Posterior cingulate gyrus (tissue), 11 donors: ENCODE measurements around the gene DNAJB5.

Source experiments
- DNase-seq, 10 donors: peaks; one replicate each; pipeline versions ENCODE4 v3.0.0 to v3.0.0-alpha.2; 2020 to 2021; ENCODE audit warnings: mixed read lengths in 3 of 10
- intact Hi-C: fragments of 100-400 bp; cut with DNase I; formaldehyde crosslinking; loops from one replicate; pipeline ENCODE4 v1.15.1; 2023

DNAJB5 gene

GRCh38 chr9:34983209-34983608, 6.3 kb upstream of the DNAJB5 start:
- intact Hi-C loops: no loop called here
- no peak for DNase-seq

GRCh38 chr9:34984049-34984448, 5.5 kb upstream of the DNAJB5 start:
- intact Hi-C loops: no loop called here
- no peak for DNase-seq

- intact Hi-C loops: loop anchor here (1.0 kb wide), 1 partner anchor 86 kb away; no protein-coding TSS in a partner anchor
- DNase-seq: peak in 7 of 10 donors; percentile 63 to 92 (median 74)
These were observed 4.1 kb upstream of the DNAJB5 start for GRCh38 chr9:34985311-34985899.

- peak; percentile 46 to 95 (median 76) for DNase-seq
These were observed 3.0 kb upstream of the DNAJB5 start for GRCh38 chr9:34986540-34987047.

GRCh38 chr9:34987160-34987901, 2.2 kb upstream of the DNAJB5 start:
- peak in 2 of 10 donors; percentile 56 to 79 for DNase-seq
- intact Hi-C loops: no loop called here

More at GRCh38 chr9:34986540-34987047, 3.0 kb upstream of the DNAJB5 start:
- intact Hi-C loops: no loop called here

GRCh38 chr9:34988218-34989002, 1.1 kb upstream of the DNAJB5 start:
- intact Hi-C loops: no loop called here

GRCh38 chr9:34989946-34990635, 546 bp downstream of the DNAJB5 start:
- intact Hi-C loops: loop anchor here (2.0 to 5.0 kb wide), 2 partner anchors 83 to 228 kb away; partner anchors contain the start of gene VCP
- DNase-seq: peak in 6 of 10 donors; percentile 34 to 86 (median 48)

More at GRCh38 chr9:34988218-34989002, 1.1 kb upstream of the DNAJB5 start:
- DNase-seq: peak; percentile 44 to 95 (median 72)

- intact Hi-C loops: loop anchor here (2.0 to 5.0 kb wide), 2 partner anchors 82 to 229 kb away; partner anchors contain the start of gene VCP
- peak in 5 of 10 donors; percentile 48 to 89 (median 64) for DNase-seq
These were observed 1.5 kb downstream of the DNAJB5 start for GRCh38 chr9:34990908-34991606.

- peak in 4 of 10 donors; percentile 39 to 87 (median 64) for DNase-seq
- intact Hi-C loops: loop anchor here (2.0 to 5.0 kb wide), 2 partner anchors 81 to 229 kb away; partner anchors contain the start of gene VCP
These were observed 2.2 kb downstream of the DNAJB5 start for GRCh38 chr9:34991607-34992375.

- intact Hi-C loops: loop anchor here (5.0 kb wide), 1 partner anchor 230 kb away; no protein-coding TSS in a partner anchor
- peak in 2 of 10 donors; percentile 50 to 74 for DNase-seq
These were observed 2.9 kb downstream of the DNAJB5 start for GRCh38 chr9:34992376-34992951.

- DNase-seq: peak in 5 of 10 donors; percentile 47 to 93 (median 86)
- intact Hi-C loops: loop anchor here (5.0 kb wide), 1 partner anchor 231 kb away; no protein-coding TSS in a partner anchor
These were observed 4.1 kb downstream of the DNAJB5 start for GRCh38 chr9:34993502-34994259.

- intact Hi-C loops: loop anchor here (5.0 kb wide), 1 partner anchor 232 kb away; no protein-coding TSS in a partner anchor
- peak in 4 of 10 donors; percentile 34 to 58 (median 49) for DNase-seq
These were observed 4.8 kb downstream of the DNAJB5 start for GRCh38 chr9:34994260-34994899.

- intact Hi-C loops: loop anchor here (5.0 kb wide), 1 partner anchor 233 kb away; no protein-coding TSS in a partner anchor
- no peak for DNase-seq
These were observed 5.5 kb downstream of the DNAJB5 start for GRCh38 chr9:34994900-34995669.

- intact Hi-C loops: no loop called here
These were observed 6.1 kb downstream of the DNAJB5 start for GRCh38 chr9:34995670-34996060.

GRCh38 chr9:34996181-34996904, 6.8 kb downstream of the DNAJB5 start:
- DNase-seq: no peak
- intact Hi-C loops: no loop called here

More at GRCh38 chr9:34995670-34996060, 6.1 kb downstream of the DNAJB5 start:
- DNase-seq: no peak
